Measurements from ENCODE around the gene ADAMTS12. TPM values are rescaled to one million over a fixed set of nuclear protein-coding genes. Genes with fewer than 3 reads are reported as not detected.

Gene ADAMTS12
- polyA plus RNA-seq, 4 donors: 0.37 to 2.8 (median 0.54) TPM; not detected in 1

DNA sequence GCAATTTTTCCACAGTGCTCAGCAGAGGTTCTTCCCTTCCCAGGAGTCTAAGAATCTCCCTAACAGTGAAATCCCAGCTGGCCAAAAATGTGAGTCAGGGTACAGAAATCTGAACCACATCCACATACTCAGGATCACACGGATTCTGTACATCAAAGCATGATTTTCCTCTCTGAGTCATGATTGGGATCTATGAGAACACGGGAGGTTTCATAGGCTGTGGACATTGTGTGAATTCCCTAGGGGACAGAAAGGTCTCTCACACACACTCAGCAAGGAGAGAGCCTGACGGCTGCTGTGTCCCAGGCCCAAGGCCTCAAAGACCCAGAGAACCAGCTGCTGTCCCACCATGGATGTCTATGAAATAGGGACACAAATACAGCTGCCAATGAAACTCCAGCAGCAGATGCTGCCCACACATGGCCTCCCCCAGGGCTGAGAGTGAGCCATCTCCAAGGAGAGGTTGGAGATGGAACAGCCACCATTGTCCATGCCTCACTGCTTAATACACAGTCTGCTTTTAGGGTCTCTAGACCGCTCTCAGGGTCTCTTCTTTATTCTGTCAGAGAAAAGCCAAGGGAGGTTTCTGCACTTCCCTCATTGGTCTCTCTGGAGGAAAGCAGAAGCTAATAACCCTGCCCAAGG lies 102.7 kb downstream of the ADAMTS12 start:
- Histone ChIP-seq H3K27me3 (ENCODE audit: control insufficient read depth in 3 of 3, insufficient read depth in 3 of 3, low read length in 3 of 3) (no peaks in the 10 kb centered on the region), H3K4me1 (ENCODE audit: control insufficient read depth in 3 of 3, insufficient read depth in 2 of 3, low read depth in 1 of 3, low read length in 2 of 3) (no peaks in the 10 kb centered on the region), H3K9me3 (ENCODE audit: control insufficient read depth in 2 of 2, insufficient read depth in 1 of 2, low read depth in 1 of 2, low read length in 1 of 2) (no peaks in the 10 kb centered on the region), H3K36me3 (ENCODE audit: control insufficient read depth in 3 of 3, insufficient read depth in 2 of 3, low read depth in 1 of 3, low read length in 3 of 3) (no peaks in the 10 kb centered on the region), H3K27ac (ENCODE audit: low read depth in 1 of 3, low read length in 2 of 3) (no peak overlapping the region), H3K4me3 (ENCODE audit: low read depth in 1 of 3, low read length in 3 of 3) (no peak overlapping the region)
- DNase-seq: no peak
- WGBS, 3 donors: 80 to 83% (median 81%) methylated on average over 4 of the region's 4 CpGs
- FAIRE-seq: no peak

DNA sequence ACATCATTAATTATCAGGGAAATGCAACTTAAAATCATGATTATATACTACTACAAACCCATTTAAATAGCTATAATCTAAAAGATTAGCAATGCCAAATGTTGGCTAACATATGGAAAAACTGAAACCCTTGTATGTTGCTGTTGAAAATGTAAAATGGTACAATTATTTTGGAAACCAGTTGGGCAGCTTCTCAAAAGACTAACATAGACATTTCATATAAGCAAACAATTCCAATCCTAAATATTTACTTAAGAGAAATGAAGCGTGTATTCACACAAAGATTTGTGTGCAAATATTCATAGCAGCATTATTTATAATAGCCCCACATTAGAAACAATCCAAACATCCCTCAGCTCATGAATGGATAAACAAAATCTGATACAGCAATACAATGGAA lies 106.2 kb downstream of the ADAMTS12 start:
- FAIRE-seq: no peak
- Histone ChIP-seq H3K4me1 (ENCODE audit: control insufficient read depth in 3 of 3, insufficient read depth in 2 of 3, low read depth in 1 of 3, low read length in 2 of 3) (no peaks in the 10 kb centered on the region), H3K9me3 (ENCODE audit: control insufficient read depth in 2 of 2, insufficient read depth in 1 of 2, low read depth in 1 of 2, low read length in 1 of 2) (no peaks in the 10 kb centered on the region), H3K36me3 (ENCODE audit: control insufficient read depth in 3 of 3, insufficient read depth in 2 of 3, low read depth in 1 of 3, low read length in 3 of 3) (no peaks in the 10 kb centered on the region), H3K27ac (ENCODE audit: low read depth in 1 of 3, low read length in 2 of 3) (no peak overlapping the region), H3K4me3 (ENCODE audit: low read depth in 1 of 3, low read length in 3 of 3) (no peak overlapping the region), H3K27me3 (ENCODE audit: control insufficient read depth in 3 of 3, insufficient read depth in 3 of 3, low read length in 3 of 3) (no peaks in the 10 kb centered on the region)
- WGBS, 3 donors: 58 to 80% (median 71%) methylated on average over 1 of the region's 1 CpG
- DNase-seq: no peak

DNA sequence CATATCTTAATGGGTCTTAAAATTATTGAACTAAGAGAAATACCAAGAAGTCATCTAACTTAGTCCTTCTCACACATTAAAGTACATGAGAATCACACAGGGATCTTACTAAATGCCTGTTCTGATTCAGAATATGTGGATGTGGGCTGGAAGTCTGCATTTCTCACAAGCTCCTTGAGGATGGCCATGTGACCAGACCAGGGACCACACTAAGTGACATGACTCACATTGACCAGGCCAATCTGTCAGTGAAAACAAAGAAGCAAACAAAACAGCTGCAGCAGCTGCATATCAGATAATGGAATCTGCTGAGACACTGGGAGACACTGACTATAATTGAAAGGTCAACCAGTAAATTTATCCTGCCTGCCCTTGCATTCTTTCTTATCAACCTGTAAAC lies 110.5 kb downstream of the ADAMTS12 start:
- FAIRE-seq: no peak

GRCh38 chr5:33776151-33776660 lies 115.6 kb downstream of the ADAMTS12 start:
- 84 to 92% (median 89%) methylated on average over 2 of the region's 2 CpGs for WGBS, 3 donors
- FAIRE-seq (no peak), DNase-seq (no peak)

More for the DNA sequence above, 110.5 kb downstream of the ADAMTS12 start:
- Histone ChIP-seq H3K36me3 (ENCODE audit: control insufficient read depth in 3 of 3, insufficient read depth in 2 of 3, low read depth in 1 of 3, low read length in 3 of 3) (no peaks in the 10 kb centered on the region), H3K9me3 (ENCODE audit: control insufficient read depth in 2 of 2, insufficient read depth in 1 of 2, low read depth in 1 of 2, low read length in 1 of 2) (no peaks in the 10 kb centered on the region), H3K27ac (ENCODE audit: low read depth in 1 of 3, low read length in 2 of 3) (no peak overlapping the region), H3K27me3 (ENCODE audit: control insufficient read depth in 3 of 3, insufficient read depth in 3 of 3, low read length in 3 of 3) (no peaks in the 10 kb centered on the region), H3K4me1 (ENCODE audit: control insufficient read depth in 3 of 3, insufficient read depth in 2 of 3, low read depth in 1 of 3, low read length in 2 of 3) (no peaks in the 10 kb centered on the region), H3K4me3 (ENCODE audit: low read depth in 1 of 3, low read length in 3 of 3) (no peak overlapping the region)
- no peak for DNase-seq

DNA sequence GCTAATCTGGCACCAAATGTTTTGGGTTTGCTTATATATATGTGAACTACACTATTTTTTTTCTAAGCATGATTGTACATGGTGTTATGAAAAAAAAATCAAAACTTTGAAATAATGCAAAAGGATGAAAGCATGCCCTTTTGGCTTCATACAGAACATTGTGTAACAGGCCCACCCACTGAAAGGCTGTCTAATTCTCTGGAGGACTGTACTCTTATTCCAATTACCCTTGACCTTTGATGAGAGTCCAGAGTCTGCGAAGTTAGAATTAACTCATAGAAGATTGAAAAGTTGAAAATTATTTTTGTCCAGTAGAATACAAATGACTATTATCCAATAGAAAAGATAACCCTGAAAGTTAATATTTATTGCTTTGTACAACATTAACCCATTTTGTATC lies 117.4 kb downstream of the ADAMTS12 start:
- Histone ChIP-seq H3K4me1 (ENCODE audit: control insufficient read depth in 3 of 3, insufficient read depth in 2 of 3, low read depth in 1 of 3, low read length in 2 of 3) (no peaks in the 10 kb centered on the region), H3K4me3 (ENCODE audit: low read depth in 1 of 3, low read length in 3 of 3) (no peak overlapping the region), H3K36me3 (ENCODE audit: control insufficient read depth in 3 of 3, insufficient read depth in 2 of 3, low read depth in 1 of 3, low read length in 3 of 3) (no peaks in the 10 kb centered on the region), H3K27ac (ENCODE audit: low read depth in 1 of 3, low read length in 2 of 3) (no peak overlapping the region), H3K9me3 (ENCODE audit: control insufficient read depth in 2 of 2, insufficient read depth in 1 of 2, low read depth in 1 of 2, low read length in 1 of 2) (no peaks in the 10 kb centered on the region), H3K27me3 (ENCODE audit: control insufficient read depth in 3 of 3, insufficient read depth in 3 of 3, low read length in 3 of 3) (no peaks in the 10 kb centered on the region)
- FAIRE-seq (no peak), DNase-seq (peak in 1 of 2 donors; percentile 3)
- 62 to 74% (median 71%) methylated on average over 1 of the region's 1 CpG for WGBS, 3 donors

More at GRCh38 chr5:33776151-33776660, 115.6 kb downstream of the ADAMTS12 start:
- Histone ChIP-seq H3K27me3 (ENCODE audit: control insufficient read depth in 3 of 3, insufficient read depth in 3 of 3, low read length in 3 of 3) (no peaks in the 10 kb centered on the region), H3K4me3 (ENCODE audit: low read depth in 1 of 3, low read length in 3 of 3) (no peak overlapping the region), H3K27ac (ENCODE audit: low read depth in 1 of 3, low read length in 2 of 3) (no peak overlapping the region), H3K9me3 (ENCODE audit: control insufficient read depth in 2 of 2, insufficient read depth in 1 of 2, low read depth in 1 of 2, low read length in 1 of 2) (no peaks in the 10 kb centered on the region), H3K4me1 (ENCODE audit: control insufficient read depth in 3 of 3, insufficient read depth in 2 of 3, low read depth in 1 of 3, low read length in 2 of 3) (no peaks in the 10 kb centered on the region), H3K36me3 (ENCODE audit: control insufficient read depth in 3 of 3, insufficient read depth in 2 of 3, low read depth in 1 of 3, low read length in 3 of 3) (no peaks in the 10 kb centered on the region)

DNA sequence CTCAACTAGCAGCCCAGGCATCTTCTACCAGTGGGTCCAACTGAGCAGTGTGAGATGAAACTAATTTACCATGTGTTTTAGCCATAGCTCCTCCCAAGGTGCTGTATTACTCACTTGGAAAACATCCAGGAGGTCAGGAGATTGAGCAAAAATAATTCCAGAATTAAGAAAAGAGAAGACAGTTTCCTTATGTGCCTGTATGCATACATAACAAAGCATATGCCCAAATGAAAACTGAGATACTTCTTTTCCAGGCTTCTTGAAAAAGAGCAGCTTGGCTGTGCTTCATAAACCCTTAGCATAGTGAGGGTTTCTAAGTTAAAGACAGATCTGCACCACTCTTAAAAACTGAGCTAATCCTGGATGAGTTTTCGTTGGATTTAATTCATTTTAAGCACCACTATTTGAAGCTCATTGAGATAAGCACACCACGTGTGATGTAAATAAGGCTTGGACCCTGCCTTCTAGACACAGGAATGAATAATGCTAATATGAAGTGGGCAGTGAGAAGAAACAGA lies 119.4 kb downstream of the ADAMTS12 start:
- no peaks in the 10 kb centered on the region for H3K36me3 ChIP-seq (ENCODE audit: control insufficient read depth in 3 of 3, insufficient read depth in 2 of 3, low read depth in 1 of 3, low read length in 3 of 3)
- no peaks in the 10 kb centered on the region for H3K9me3 ChIP-seq (ENCODE audit: control insufficient read depth in 2 of 2, insufficient read depth in 1 of 2, low read depth in 1 of 2, low read length in 1 of 2)
- no peaks in the 10 kb centered on the region for H3K27me3 ChIP-seq (ENCODE audit: control insufficient read depth in 3 of 3, insufficient read depth in 3 of 3, low read length in 3 of 3)
- 33 to 43% (median 43%) methylated on average over 2 of the region's 2 CpGs for WGBS, 3 donors
- FAIRE-seq (no peak), DNase-seq (no peak)
- H3K4me3 ChIP-seq (ENCODE audit: low read depth in 1 of 3, low read length in 3 of 3): no peak overlapping the region
- H3K27ac ChIP-seq (ENCODE audit: low read depth in 1 of 3, low read length in 2 of 3): no peak overlapping the region
- no peaks in the 10 kb centered on the region for H3K4me1 ChIP-seq (ENCODE audit: control insufficient read depth in 3 of 3, insufficient read depth in 2 of 3, low read depth in 1 of 3, low read length in 2 of 3)

DNA sequence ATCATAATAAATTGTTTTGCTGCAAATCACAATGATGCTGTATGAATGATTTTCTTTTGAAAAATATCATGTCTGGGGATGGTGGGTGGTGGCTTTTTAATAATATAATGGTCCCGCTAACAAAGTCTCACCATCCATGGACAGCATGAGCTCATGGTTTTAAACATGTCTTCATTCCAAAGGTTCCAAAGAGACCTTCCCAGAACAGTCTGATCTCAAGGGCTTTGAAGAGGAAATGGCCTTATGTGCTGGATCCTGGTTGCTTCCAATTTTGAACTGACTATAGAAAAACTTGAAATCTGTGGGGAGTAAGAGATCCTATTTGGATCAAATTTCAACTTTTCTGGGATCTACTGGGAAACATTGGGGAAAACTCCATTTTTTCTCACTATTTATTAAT lies 121.8 kb downstream of the ADAMTS12 start:
- no peaks in the 10 kb centered on the region for H3K9me3 ChIP-seq (ENCODE audit: control insufficient read depth in 2 of 2, insufficient read depth in 1 of 2, low read depth in 1 of 2, low read length in 1 of 2)
- no peaks in the 10 kb centered on the region for H3K36me3 ChIP-seq (ENCODE audit: control insufficient read depth in 3 of 3, insufficient read depth in 2 of 3, low read depth in 1 of 3, low read length in 3 of 3)
- H3K4me1 ChIP-seq (ENCODE audit: control insufficient read depth in 3 of 3, insufficient read depth in 2 of 3, low read depth in 1 of 3, low read length in 2 of 3): no peaks in the 10 kb centered on the region
- no peak overlapping the region for H3K4me3 ChIP-seq (ENCODE audit: low read depth in 1 of 3, low read length in 3 of 3)
- 93 to 96% (median 94%) methylated on average over 1 of the region's 1 CpG for WGBS, 3 donors
- no peak for DNase-seq
- no peak for FAIRE-seq
- H3K27ac ChIP-seq (ENCODE audit: low read depth in 1 of 3, low read length in 2 of 3): no peak overlapping the region
- H3K27me3 ChIP-seq (ENCODE audit: control insufficient read depth in 3 of 3, insufficient read depth in 3 of 3, low read length in 3 of 3): no peaks in the 10 kb centered on the region

GRCh38 chr5:33769196-33769595 lies 122.6 kb downstream of the ADAMTS12 start:
- Histone ChIP-seq H3K4me3 (ENCODE audit: low read depth in 1 of 3, low read length in 3 of 3) (no peak overlapping the region), H3K27ac (ENCODE audit: low read depth in 1 of 3, low read length in 2 of 3) (no peak overlapping the region), H3K36me3 (ENCODE audit: control insufficient read depth in 3 of 3, insufficient read depth in 2 of 3, low read depth in 1 of 3, low read length in 3 of 3) (no peaks in the 10 kb centered on the region), H3K27me3 (ENCODE audit: control insufficient read depth in 3 of 3, insufficient read depth in 3 of 3, low read length in 3 of 3) (no peaks in the 10 kb centered on the region), H3K9me3 (ENCODE audit: control insufficient read depth in 2 of 2, insufficient read depth in 1 of 2, low read depth in 1 of 2, low read length in 1 of 2) (no peaks in the 10 kb centered on the region), H3K4me1 (ENCODE audit: control insufficient read depth in 3 of 3, insufficient read depth in 2 of 3, low read depth in 1 of 3, low read length in 2 of 3) (no peaks in the 10 kb centered on the region)
- WGBS, 3 donors: 86 to 92% (median 88%) methylated on average over 2 of the region's 2 CpGs
- no peak for DNase-seq
- no peak for FAIRE-seq

GRCh38 chr5:33766023-33766422 lies 125.8 kb downstream of the ADAMTS12 start:
- H3K27me3 ChIP-seq (ENCODE audit: control insufficient read depth in 3 of 3, insufficient read depth in 3 of 3, low read length in 3 of 3): no peaks in the 10 kb centered on the region
- no peaks in the 10 kb centered on the region for H3K9me3 ChIP-seq (ENCODE audit: control insufficient read depth in 2 of 2, insufficient read depth in 1 of 2, low read depth in 1 of 2, low read length in 1 of 2)
- 47 to 70% (median 50%) methylated on average over 2 of the region's 2 CpGs for WGBS, 3 donors
- no peak overlapping the region for H3K4me3 ChIP-seq (ENCODE audit: low read depth in 1 of 3, low read length in 3 of 3)
- FAIRE-seq: no peak
- H3K27ac ChIP-seq (ENCODE audit: low read depth in 1 of 3, low read length in 2 of 3): no peak overlapping the region
- no peak for DNase-seq
- H3K4me1 ChIP-seq (ENCODE audit: control insufficient read depth in 3 of 3, insufficient read depth in 2 of 3, low read depth in 1 of 3, low read length in 2 of 3): no peaks in the 10 kb centered on the region
- no peaks in the 10 kb centered on the region for H3K36me3 ChIP-seq (ENCODE audit: control insufficient read depth in 3 of 3, insufficient read depth in 2 of 3, low read depth in 1 of 3, low read length in 3 of 3)
